Fibroblast of peridontal ligament (primary cell): ENCODE results near the gene SBK3.
A peak's percentile ranks its signal among the peaks of the same experiment; 100 is the strongest.
"Not testable (repeated sequence)": the region's sequence is repeated elsewhere in the genome, so short reads cannot be mapped to it uniquely, and the experiment has no call there.

Experiments
- DNase-seq: peaks from one replicate; pipeline ENCODE4 v3.0.0-alpha.2; 2010; ENCODE audit errors: extremely low read depth

Gene SBK3

DNA sequence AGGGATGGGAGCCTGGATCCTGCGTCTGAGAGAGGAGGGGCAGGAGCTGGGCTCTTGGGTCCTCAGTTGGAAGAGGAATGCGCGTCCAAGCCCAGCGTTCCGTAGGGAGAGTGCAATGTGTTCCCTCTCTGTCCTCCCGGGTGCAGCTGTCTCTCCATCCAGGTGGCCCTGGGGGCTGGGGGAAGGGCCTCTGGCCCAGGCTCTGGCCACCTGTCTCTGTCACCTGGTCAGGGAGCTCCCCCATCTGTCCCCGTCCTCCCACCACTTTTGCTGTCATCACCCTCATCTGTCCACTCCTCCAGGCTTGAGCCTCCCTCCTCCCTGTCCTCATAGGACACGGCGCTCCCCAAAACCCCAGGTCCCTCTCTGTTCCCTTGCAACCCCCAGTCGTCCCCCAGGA, 4.7 kb downstream of the SBK3 start:
- DNase-seq: no peak

- DNase-seq: no peak
Measured at GRCh38 chr19:55539090-55539984, 6.0 kb downstream of the SBK3 start.

- no peak for DNase-seq
Measured at GRCh38 chr19:55538132-55538531, 7.2 kb downstream of the SBK3 start.

GRCh38 chr19:55537741-55538111, 7.6 kb downstream of the SBK3 start:
- no peak for DNase-seq

GRCh38 chr19:55536951-55537740, 8.2 kb downstream of the SBK3 start, which contains the start of gene SBK2:
Gene SBK2 (minus strand): TSS chr19:55537133. CDS start chr19:55536294, 839 bp downstream.
- no peak for DNase-seq

GRCh38 chr19:55536366-55536765, 9.0 kb downstream of the SBK3 start:
- DNase-seq: no peak

- no peak for DNase-seq
Measured at GRCh38 chr19:55535965-55536350, 9.4 kb downstream of the SBK3 start.

DNA sequence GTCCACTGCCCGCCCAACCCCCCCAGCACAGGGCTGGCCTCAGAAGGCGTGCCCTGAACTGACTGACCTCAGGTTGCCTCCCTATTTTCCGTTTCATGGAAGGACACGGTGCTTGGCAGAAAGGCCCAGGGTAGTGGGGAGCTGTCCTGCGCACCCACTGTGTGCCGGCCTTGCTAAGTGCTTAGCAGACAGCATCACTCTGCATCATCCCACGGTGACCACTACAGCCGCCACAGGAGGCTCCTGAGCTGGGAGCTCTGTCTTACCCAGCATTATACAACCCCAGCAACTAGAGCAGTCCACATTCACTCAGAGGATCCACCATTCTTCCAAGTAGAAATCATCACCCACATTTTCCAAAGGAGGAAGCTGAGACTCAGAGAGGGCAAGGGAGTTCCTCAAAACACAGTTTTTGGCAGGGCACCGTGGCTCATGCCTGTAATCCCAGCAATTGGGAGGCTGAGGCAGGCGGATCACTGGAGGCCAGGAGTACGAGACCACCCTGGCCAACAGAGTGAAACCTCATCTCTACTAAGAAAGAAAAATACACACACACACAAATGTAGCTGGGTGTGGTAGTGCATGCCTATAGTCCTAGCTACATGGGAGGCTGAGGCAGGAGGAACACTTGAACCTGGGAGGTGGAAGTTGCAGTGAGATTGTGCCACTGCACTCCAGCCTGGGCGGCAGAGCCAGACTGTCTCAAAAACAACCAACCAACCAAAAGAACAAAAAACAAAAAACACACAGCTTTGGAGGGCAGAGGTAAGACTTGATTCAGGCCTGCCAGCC, 10.0 kb downstream of the SBK3 start:
- DNase-seq: no peak

DNA sequence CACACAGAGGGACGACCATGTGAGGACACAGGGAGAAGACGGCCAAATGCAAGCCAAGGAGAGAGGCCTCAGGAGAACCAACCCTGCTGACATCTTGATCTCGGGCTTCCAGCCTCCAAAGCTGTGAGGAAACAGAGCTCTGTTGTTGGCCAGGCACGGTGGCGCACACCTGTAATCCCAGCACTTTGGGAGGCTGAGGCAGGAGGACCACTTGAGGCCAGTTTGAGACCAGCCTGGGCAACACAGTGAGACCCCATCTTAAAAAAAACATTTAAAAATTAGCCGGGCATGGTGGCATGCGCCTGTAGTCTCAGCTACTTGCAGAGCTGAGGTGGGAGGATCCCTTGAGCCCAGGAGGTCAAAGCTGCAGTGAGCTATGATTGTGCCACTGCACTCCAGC, 11.1 kb downstream of the SBK3 start:
- DNase-seq: not testable (repeated sequence)

GRCh38 chr19:55530996-55531395, 14.3 kb downstream of the SBK3 start:
- DNase-seq: no peak

DNA sequence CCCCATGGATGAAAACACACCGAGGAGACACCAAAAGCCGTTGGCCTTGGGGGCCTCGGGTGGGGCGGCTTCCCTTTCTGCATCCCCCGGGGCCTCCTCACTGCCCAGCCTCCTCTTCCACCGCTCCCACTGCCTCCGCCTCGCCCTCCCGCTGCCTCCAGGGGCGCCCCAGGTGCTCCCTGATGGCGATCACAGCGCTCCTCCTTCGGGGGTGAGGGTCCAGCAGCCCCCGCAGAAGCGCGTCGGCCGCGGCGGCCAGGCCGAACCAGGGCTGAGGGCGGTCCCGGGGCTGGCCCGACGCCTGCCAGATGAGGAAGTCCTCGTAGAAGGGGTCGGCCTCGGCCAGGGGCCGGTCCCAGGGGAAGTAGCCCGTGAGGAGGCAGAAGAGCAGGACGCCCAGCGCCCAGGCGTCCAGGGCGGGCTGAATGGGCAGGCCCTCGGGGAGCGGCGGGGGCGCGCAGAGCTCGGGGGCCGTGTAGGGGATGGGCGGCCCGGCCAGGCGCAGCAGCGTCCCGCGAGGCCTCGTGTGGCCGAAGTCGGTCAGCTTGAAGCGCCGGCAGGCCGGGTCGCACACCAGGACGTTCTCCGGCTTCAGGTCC, 15.6 kb downstream of the SBK3 start:
- no peak for DNase-seq

DNA sequence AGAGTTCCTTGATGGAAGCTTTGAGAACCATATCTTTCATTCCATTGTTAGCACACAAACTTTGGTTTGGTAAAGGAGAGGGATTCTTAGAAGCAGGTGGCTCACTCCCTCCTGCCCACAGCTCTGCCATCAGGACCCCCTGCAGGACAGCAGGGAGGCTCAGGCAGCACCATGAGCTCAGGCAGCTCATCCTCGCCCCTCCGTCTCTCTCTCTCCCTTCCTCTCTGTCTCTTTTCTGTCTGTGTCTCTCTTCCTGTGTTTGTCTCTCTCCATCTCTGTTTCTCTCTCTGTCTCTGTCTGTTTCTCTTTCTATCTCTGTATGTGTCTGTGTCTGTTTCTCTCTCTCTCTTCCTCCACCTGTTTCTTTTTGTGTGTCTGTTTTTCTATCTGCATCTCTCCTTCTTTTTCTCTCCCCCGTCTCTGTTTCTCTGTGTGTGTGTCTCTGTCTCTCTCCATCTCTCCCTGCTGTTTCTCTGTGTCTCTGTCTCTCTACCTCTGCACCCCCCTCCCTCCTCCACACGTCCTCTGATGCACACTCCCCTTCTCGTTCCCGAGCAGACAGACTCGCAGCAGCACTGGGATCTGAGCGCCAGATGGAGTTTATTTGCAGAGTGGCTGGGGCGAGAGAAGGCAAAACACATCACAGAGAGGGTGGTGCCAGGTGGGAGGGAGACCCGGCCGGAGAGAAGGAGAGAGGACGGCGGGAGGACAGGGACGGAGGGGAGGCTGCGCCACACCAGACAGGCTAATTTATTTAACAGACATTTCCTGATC, 17.1 kb downstream of the SBK3 start:
- no peak for DNase-seq

DNA sequence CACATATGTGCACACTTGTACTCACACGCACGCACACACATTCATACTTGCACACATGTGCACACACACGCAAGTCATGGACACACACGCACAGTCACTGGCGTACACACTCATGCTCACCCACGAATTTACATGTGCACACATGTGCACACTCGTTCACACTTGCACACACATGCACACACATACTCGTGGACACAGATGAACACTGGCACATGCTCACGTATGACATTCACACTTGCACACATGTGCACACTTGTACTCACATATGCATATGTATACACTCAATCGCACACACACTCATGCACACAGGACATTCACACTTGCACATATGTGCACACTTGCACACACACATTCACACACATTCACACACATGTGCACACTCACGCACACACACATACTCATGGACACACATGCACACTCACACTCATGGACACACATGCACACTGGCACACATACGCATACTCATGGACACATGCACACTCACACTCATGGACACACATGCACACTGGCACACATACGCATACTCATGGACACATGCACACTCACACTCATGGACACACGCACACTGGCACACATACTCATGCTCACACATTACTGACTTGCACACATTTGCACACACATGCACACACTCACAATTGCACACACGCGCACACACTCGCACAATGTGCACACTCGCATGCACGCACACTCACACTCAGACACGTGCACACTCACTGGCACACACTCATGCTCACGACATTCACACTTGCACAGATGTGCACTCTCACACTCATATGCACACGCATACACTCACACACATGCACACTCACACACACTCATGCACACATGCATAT, 17.9 kb downstream of the SBK3 start:
- DNase-seq: no peak

DNA sequence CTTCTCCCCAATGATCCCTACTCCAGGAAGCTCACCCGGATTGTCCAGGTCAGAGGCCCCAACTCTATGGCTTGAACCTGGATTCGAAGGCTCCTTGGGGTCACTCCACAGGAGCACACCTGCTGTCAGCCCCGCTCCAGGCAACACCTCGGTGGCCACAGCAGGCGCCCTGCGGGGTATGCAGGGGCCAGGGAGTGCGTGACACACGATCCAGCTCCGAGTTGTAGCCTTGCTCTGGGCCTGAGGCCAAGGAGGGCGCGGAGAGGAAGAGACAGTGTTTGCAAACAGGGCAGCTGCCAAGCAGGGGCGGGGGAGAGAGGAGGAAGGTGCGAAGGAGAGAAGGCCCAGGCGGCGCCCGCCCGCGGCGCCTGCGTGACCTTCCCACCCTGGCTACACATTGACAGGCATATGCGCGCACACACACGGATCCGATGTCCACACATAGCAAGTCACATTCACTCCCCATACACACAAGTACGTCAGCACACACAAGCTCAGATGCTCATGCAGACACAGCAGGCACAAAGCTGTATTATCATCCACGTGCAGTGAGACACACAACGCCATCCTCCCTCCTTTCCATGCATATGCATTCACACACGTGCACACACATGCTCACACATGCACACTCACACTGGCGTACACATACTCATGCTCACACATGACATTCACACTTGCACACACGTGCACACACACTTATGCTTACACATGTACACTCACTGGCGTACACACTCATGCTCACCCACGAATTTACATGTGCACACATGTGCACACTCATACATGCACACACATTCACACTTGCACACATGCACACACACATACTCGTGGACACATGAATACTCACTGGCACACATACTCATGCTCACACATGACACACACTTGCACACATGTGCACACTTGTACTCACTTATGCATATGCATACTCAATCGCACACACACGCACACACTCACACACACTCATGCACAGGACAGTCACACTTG, 18.8 kb downstream of the SBK3 start:
- peak; percentile 50 for DNase-seq

GRCh38 chr19:55525289-55526101, 19.8 kb downstream of the SBK3 start:
- no peak for DNase-seq

GRCh38 chr19:55520691-55521292, 24.6 kb downstream of the SBK3 start:
- no peak for DNase-seq
